Tibial nerve (tissue), 3 donors: Measurements from ENCODE around the gene HES5.

ENCODE experiments used
- CTCF ChIP-seq, 5 experiments: fragments of 200-600 bp in 3 of 5; fragments of 450-650 bp in 2 of 5; sonication (generic) in 3 of 5; IDR thresholded peaks; one replicate each; pipeline ENCODE4 v1.5.1; 2016 to 2019; ENCODE audit warnings: antibody characterized with exemption in 5 of 5, mild to moderate bottlenecking in 3 of 5, moderate library complexity in 2 of 5
- POLR2A ChIP-seq, 2 donors: fragments of 450-650 bp; IDR thresholded peaks; one replicate each; pipeline ENCODE4 v1.6.1; 2017; ENCODE audit warnings: antibody characterized with exemption in 2 of 2, mild to moderate bottlenecking in 2 of 2, moderate library complexity in 2 of 2

GRCh38 chr1:2528611-2528965 lies 1.5 kb downstream of the HES5 start:
- no peak for TF ChIP-seq POLR2A (IDR thresholded peaks at IDR 0.05)
- no peak for TF ChIP-seq CTCF (IDR thresholded peaks at IDR 0.05)
